HS-5 (cell line): ENCODE results near the gene OCIAD2.
A peak's percentile ranks its signal among the peaks of the same experiment; 100 is the strongest.
"Not testable (repeated sequence)": the region's sequence is repeated elsewhere in the genome, so short reads cannot be mapped to it uniquely, and the experiment has no call there.

Experiments
- DNase-seq: peaks from one replicate; pipeline ENCODE4 v3.0.0-alpha.2; 2012; ENCODE audit warnings: low read depth

The OCIAD2 gene

DNA sequence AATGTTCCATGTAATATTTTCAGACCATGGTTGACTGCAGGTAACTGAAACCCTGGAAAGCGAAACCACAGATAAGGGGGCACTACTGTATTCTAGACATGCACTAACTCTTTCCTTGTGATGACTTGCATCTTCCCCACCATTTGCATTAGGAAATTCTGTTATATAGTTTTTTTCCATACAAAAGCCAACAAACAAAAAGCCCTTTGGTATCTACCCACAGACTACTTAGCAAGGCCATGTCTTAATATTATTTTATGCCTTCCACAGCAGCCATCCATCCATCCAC lies 52.2 kb downstream of the OCIAD2 start:
- no peak for DNase-seq

DNA sequence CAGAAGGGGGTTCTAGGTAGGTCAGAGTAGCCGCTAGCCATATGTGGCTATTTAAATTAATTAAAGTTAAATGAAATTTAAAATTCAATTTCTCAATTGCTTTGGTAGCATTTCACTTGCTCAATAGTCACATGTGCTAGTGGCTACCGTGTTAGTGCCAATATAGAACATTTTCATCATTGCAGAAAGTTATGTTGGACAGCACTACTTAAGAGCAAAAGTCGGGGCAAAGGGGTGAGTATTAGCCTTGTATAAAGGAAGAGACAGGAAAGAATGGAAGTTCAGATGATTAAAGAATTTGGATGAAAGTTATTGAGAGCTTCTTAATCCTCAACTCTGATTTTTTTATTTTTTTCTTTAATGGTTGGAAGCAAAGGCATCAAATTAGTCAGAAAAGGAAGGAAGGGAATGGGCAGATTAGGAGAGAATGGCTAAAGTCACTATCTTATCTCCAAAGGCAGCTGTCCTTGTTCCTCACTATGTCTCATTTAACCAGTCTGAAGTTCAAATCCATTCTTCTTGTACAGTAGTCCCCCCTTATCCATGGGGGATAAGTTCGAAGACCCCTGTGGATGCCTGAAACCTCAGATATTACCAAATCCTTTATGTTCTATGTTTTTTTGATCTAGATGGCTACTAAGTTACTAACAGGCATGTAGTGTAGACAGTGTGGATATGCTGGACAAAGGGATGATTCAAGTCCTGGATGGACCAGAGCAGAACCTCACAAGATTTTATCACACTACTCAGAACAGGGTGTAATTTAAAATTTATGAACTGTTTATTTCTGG lies 52.8 kb downstream of the OCIAD2 start:
- DNase-seq = no peak

DNA sequence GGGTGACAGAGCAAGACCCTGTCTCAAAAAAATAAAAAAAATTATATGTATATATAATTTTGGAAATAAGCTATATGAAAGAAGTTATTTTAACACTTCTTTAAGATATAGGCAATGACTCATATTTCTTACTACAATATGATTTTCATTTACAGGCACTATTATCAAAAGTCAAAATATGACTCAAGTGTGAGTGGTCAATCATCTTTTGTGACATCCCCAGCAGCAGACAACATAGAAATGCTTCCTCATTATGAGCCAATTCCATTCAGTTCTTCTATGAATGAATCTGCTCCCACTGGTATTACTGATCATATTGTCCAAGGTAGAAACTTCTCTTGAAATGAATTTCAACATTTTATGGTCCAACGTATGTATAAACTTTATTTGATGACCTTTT lies 54.9 kb downstream of the OCIAD2 start:
- DNase-seq = peak; percentile 6

DNA sequence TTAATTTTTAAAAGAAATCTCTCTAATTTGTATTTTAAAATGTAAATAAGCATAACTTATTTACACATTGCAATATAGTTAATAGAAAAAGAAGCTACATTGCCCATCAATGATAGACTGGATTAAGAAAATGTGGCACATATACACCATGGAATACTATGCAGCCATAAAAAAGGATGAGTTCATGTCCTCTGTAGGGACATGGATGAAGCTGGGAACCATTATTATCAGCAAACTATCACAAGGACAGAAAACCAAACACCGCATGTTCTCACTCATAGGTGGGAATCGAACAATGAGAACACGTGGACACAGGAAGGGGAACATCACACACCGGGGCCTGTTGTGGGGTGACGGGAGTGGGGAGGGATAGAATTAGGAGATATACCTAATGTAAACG lies 57.8 kb downstream of the OCIAD2 start:
- not testable (repeated sequence) for DNase-seq

DNA sequence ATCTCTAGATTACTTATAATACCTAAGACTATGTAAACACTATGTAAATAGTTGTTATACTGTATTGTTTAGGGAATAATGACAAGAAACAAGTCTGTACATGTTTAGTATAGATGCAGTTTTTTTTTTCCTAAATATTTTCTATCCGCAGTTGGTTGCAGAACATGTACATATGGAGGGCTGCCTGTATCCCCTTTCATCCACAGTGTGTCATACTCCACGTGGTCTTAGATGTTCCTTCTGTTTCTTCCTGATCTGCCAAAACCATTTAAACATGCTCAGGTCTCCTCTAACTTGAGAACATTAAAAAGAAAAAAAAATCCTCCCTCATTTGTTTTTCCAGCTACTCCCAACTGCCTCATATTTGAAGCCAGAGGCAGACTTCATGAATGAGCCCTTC lies 61.7 kb downstream of the OCIAD2 start:
- no peak for DNase-seq

DNA sequence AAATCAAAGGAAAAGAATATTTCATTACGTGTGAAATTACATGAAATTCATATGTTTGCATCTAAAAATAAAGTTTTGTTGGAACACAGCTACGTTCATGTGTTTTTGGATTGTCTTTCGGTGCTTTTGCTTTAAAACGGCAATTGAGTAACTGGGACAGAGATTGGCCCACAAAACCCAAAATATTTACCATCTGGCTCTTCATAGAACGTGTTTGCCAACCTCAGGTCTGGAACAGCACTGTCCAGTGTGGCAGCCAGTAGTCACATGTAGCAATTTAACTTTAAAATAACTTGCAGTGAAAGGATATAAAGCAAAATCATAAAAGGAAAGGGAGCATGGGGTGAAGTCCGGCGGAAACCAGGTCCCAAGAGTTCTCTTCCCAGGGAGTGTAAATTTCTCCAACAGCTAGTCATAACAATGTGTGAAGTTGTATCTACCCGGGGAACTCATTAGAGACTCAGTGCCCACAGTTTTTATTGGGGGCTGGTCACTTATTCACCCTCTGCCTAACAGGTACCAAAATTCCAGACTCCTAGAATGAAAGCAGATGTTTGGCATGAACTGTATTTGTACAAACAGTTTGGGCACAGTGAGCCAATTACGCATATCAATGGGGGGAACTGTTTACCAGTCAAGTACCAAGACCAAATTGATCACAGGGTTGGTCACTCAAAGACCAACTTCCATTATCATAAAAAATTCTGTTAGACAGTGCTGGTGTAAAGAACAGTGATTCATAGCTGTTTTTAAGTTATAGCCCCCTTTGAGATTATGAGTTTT lies 65.3 kb downstream of the OCIAD2 start:
- DNase-seq = no peak

DNA sequence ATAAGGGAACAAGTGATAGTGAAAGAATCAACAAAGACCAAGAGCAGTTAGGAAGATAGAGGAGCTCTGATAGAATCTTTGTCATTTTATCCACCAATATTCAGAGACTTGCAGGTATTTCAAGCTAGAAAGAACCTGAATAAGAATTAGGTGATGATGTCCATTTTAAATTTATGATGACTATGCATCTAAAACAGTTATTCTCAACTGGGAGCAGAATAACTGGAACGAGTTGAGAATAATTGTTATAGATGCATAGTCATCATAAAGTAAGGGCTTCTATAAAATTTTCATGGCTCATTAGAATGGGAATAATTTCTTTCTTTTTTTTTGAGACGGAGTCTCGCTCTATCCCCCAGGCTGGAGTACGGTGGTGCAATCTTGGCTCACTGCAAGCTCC lies 69.9 kb downstream of the OCIAD2 start:
- DNase-seq = no peak
